Hindlimb muscle (tissue), 1 donor: Measurements from ENCODE around the gene ZNF57. TPM values are rescaled to one million over a fixed set of nuclear protein-coding genes. Genes with fewer than 3 reads are reported as not detected.
"Not testable (repeated sequence)": the region's sequence is repeated elsewhere in the genome, so short reads cannot be mapped to it uniquely, and the experiment has no call there.

ENCODE experiments used
- DNase-seq: peaks from one replicate; pipeline ENCODE4 v3.0.0-alpha.2; 2013
- polyA plus RNA-seq: library from polyadenylated mRNA; unstranded; fragments of 120-200 nt; gene quantifications from one replicate; pipeline ENCODE4 v1.2.1, GENCODE V29; 2013; ENCODE audit not compliant: insufficient read length

Gene ZNF57
- polyA plus RNA-seq, result 3.2 TPM

DNA sequence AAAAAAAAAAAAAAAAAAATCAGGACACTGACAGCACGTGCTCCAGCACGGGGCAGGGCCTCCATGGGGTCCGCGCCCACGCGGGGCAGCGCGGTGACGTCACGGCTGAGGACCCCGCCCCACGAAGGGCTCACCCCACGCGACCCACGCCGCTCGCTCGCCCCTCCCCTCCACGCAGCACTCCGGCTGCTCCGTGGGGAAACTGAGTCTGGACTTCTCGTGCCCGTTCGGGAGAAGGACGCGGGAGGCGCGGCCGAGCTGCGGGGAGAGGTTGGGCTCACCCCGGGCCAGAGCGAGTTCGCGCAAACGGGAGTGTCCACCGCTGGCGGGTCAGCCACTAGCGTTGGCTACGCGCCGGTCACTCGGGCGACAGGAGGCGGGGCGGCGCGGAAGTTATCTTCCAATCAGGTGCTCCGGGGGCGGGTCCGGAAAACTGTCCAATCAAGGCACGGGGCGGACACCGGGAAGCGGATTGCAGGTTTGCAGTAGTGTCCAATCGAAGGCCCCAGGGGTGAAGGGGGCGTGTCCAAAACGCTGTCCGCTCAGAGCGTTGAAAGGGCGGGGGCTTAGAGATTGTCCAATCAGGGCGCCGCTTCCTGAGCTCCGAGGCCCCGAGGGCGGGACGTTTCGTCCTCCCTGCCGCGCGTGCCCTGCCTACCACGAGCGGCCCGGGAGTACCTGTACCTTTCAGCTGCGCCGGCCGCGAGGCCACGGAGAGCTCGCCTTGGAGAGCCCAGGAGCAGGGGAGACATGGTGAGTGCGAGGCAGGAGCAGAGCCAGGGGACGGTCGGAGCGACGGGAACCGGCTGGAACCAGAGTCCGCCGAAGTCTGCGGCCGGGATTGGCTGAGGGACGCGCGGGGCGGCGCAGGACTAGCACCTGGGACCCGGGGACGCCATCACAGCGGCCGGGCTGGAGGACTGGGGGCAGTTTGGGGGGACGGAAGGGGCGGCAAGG lies at the start of gene ZNF57:
Gene ZNF57, plus strand, starts transcription at position 633 of the 957 bp plus-strand sequence. Its CDS starts 118 bp downstream, at position 751.
- DNase-seq, result peak; percentile 99

DNA sequence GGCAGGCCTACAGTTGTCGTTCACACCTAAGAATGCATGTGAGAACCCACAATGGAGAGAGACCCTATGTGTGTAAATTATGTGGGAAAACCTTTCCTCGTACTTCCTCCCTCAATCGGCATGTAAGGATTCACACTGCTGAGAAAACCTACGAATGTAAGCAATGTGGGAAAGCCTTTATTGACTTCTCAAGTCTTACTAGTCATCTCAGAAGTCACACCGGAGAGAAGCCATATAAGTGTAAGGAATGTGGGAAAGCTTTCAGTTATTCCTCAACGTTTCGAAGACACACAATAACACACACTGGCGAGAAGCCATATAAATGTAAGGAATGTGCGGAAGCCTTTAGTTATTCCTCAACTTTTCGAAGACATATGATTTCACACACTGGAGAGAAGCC lies 48.1 kb upstream of the ZNF57 start:
- DNase-seq, result no peak

GRCh38 chr19:2853015-2853606 lies 47.6 kb upstream of the ZNF57 start:
- no peak for DNase-seq

DNA sequence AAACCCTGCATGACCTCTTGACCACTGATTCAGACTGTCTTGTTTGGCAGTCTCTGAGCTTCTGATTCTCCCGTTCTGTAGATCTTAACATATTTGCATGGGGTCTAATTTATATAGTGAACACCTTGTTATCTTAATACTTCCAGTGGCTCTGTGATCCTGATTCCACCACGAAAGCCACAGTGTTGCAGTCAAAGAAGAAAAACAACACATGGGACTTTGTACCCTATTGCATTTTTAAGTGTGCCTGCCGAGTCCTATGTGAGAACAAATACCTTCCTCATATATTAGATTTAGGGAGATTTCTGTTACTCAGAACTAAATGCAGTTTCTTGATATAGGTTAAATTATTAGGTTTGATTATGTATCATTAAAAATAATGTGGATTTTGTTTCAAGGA lies 45.9 kb upstream of the ZNF57 start:
- DNase-seq, result no peak

GRCh38 chr19:2856457-2857050 lies 44.2 kb upstream of the ZNF57 start:
- no peak for DNase-seq

DNA sequence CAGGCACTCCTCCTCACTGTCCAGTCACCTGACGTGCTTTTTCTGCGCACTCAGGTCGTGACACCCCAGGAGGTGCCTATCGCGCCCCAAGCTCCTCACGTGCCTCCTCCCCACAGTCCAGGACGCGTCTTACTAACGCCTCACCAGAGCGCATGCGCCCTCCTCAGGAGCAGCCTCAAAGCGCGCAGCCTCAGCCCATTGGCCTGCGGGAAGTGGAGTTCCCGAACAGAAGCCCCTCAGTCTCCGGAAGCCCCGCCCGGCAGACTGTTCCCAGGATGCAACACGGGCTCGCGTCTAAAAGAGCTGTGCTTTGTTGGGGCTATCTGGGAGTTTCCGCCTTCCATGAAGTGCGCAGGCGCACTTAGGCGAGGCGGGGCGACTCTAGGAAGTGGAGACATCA lies 41.9 kb upstream of the ZNF57 start:
- no peak for DNase-seq

GRCh38 chr19:2863816-2864215 lies 36.9 kb upstream of the ZNF57 start:
- no peak for DNase-seq

DNA sequence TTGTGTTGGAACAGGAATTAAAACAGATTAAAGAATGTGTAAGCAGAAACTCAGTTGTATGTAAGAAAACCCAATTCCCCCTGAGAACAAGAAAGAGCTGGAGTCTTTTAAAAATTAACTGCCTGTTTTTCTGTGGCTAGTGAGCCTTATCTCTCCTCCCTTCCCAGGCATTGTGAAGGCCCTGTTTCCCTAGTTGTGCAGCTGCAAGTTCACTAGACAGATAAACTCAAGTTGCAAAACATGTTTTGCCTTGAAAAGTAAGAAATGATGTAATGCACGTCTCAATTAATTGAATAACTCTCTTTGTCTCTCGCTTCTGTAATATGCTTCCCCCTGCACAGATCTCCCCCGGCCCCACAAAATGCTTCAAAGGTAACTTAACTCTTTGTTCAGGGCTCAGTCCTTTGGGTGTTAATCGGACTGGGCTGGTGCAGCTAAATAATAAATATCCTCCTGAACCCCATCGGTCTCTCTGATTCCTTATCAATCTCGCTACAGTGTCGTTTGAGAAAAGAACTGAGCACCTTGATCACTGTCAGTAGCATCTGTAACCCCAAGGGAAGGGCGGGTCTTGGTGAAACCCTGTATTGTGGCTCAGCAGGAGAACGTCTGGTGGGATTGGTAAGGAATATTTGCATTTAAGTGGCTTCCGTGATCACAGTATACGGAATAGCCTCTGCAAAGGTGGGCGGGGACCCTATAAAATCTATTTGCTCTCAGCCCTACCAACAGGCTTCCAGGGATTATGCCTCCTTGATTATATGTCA lies 35.2 kb upstream of the ZNF57 start:
- DNase-seq, result no peak

DNA sequence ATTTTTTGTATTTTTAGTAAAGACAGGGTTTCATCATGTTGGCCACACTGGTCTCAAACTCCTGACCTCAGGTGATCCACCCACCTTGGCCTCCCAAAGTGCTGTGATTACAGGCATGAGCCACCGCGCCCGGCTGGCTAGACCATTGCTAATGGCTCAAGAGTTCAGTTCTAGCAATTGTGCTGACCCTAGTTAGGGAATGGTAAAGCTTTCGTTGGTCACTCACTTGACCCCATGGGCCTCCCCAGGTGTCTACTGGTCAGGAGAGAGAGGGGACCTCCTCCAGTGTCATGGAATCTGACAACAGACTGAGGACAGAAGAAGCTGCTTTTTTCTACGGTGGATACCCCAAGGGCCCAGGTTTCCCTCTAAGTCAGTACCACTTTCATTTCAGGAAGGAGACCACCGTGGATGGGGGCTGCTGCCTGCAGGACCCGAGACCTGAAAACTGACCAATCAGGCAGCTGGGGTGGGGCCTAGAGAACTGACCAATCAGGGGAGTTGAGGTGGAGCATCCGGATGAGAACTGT lies 34.2 kb upstream of the ZNF57 start:
- no peak for DNase-seq

- DNase-seq, result peak; percentile 56
These were observed 33.4 kb upstream of the ZNF57 start, which contains the start of gene ZNF556 for GRCh38 chr19:2867025-2867991. TSS of gene ZNF556 (plus strand) at chr19:2867335. CDS start at chr19:2867422, 87 bp downstream.

DNA sequence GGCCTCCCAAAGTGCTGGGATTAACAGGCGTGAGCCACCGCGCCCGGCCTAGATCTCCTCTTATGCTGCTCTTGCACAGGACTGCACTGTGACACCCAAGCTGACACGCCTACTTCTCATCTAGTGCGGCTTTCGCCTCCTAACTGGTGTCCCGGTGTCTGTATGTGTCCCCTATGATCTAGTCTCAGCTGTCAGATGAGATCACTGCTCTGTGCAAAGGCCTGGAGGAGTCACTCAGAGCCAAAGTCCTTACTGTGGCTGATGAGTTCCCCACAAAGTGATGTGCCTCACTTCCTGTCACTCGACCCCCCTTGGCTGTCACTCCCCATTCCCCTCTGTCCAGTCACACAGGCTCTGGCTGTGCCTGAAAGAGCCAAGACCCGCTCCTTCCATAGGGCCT lies 31.1 kb upstream of the ZNF57 start:
- no peak for DNase-seq

- not testable (repeated sequence) for DNase-seq
These were observed 28.6 kb upstream of the ZNF57 start for GRCh38 chr19:2872175-2872574.

DNA sequence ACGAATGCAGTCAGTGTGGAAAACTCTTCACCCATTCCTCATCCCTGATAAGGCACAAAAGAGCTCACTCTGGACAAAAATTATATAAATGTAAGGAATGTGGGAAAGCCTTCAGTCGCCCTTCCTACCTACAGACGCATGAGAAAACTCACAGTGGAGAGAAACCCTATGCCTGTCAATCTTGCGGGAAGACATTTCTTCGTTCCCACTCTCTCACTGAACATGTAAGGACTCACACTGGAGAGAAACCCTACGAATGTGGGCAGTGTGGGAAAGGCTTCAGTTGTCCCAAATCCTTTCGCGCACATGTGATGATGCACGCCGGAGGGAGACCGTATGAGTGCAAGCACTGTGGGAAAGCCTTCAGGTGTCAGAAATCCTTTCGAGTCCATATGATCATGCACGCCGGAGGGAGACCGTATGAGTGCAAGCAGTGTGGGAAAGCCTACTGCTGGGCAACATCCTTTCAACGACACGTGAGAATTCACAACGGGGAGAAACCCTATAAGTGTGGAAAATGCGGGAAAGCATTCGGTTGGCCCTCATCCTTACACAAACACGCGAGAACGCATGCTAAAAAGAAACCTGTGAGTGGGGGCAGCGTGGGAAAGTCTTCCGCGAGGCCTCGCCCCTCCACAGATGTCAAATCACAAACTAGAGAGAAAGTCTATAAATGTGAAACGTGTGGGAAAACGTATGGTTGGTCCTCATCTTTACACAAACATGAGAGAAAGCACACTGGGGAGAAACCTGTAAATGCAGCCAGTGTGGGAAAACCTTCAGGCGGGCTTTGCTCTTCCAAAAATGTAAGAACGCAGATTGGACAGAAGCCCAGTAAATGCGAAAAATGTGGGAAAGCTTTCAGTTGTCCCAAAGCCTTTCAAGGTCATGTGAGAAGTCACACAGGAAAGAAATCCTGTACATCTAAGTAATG lies 23.1 kb upstream of the ZNF57 start:
- DNase-seq, result no peak

DNA sequence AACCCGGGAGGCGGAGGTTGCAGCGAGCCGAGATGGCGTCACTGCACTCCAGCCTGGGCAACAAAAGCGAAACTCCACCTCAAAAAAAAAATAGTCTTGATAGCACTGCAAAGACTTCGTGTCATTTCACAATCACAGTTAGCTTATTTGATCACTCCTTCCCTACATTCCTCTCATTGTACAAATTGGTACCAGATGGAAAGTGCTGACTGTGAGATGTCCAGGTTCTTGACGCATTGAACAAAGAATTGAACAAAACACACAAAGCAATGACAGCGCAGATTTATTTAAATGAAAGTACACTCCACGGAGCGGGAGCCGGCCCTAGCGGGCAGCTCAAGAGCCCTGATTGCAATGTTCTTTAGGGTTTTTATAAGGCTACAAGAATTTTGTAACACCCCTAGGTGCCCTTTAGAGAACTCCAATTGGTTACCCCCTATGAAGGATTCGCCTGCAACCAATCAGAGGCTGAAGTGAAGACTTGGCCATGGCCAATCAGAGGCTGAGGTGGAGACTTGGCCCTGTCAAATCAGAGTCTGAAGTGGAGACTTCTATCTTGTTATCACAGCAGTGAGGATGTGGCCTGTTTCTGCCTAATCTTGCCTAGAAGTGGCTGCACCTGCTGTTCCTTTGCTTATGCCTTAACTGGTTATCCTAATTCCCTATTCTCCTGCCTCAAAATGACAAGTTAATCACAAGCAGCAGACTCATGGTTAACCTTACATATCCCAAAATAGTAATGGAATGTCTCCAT lies 16.9 kb upstream of the ZNF57 start:
- DNase-seq, result no peak

DNA sequence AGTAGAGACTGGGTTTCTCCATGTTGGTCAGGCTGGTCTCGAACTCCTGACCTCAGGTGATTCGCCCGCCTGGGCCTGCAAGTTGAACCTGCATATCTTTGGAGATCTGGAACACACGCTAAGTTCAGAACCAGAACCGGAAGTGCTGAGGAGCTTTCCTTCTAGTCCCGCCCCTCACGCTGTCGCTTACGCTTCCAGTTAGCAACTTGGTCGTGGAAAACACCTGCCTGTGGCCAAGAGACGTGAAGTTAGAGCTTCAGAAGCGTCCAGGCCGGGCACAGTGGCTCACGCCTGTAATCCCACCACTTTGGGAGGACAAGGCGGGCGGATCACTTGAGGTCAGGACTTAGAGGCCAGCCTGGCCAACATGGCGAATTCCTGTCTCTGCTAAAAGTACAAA lies 15.0 kb upstream of the ZNF57 start:
- no peak for DNase-seq

- peak; percentile 47 for DNase-seq
These were observed 13.3 kb upstream of the ZNF57 start for GRCh38 chr19:2887391-2887914.

GRCh38 chr19:2888731-2889224 lies 11.9 kb upstream of the ZNF57 start:
- DNase-seq, result no peak

GRCh38 chr19:2890531-2890930 lies 10.2 kb upstream of the ZNF57 start:
- DNase-seq, result not testable (repeated sequence)

- DNase-seq, result no peak
These were observed 4.0 kb upstream of the ZNF57 start for GRCh38 chr19:2896694-2897093.
